Measurements from ENCODE around the gene POLR1A.
A peak's percentile ranks its signal among the peaks of the same experiment; 100 is the strongest.
"Not testable (repeated sequence)": the region's sequence is repeated elsewhere in the genome, so short reads cannot be mapped to it uniquely, and the experiment has no call there.

The POLR1A gene

GRCh38 chr2:85998071-85998991 is 107.4 kb downstream of the POLR1A start:
- DNase-seq (ENCODE audit: low read depth): peak; percentile 13

DNA sequence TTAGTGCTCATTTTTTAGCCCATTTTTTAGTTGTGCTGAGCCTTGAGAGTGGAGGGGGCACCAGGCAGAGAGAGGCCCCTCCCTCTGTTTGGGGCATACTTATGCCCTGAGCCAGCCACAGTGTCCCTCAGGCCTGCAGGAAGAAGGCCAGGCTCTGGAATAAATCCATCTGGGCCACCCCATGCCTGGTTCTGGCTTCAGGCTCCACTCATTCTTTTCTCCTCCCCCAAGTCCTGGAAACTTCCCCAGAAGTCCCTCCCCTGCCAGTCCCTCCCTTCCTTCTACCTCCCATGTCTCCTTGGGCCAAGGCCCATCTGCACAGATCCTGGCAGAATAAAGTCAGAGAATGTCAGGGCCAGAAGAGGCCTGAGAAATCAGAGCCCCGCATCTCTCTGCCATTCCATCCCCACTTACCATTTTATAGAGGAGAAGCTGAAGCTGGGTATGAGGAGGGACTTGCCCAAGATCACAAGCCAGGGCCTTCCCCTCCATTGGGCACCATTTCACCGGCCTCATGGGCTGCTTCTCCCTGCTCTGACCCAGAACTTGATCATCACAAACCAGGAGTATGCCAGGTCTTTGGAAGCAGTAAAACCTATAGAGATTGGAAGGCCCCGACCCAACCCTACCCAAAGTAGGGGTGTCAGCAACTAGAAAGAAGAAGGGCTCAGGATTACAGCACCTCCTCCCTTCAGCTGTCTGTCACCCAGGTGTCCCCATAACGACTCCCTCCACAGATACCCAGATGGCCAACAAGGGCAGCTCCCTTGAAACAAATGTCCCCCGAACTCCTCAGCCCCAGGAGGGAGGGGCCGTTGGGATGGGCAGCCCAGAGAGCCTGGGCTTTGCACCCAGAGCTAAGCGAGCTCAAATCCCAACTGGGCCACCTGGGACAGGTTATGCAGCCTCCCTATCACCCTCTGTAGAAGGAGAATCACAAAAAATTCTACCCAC is 108.4 kb downstream of the POLR1A start:
- no peak for DNase-seq (ENCODE audit: low read depth)

GRCh38 chr2:85996591-85996990 is 109.1 kb downstream of the POLR1A start:
- DNase-seq (ENCODE audit: low read depth): no peak

DNA sequence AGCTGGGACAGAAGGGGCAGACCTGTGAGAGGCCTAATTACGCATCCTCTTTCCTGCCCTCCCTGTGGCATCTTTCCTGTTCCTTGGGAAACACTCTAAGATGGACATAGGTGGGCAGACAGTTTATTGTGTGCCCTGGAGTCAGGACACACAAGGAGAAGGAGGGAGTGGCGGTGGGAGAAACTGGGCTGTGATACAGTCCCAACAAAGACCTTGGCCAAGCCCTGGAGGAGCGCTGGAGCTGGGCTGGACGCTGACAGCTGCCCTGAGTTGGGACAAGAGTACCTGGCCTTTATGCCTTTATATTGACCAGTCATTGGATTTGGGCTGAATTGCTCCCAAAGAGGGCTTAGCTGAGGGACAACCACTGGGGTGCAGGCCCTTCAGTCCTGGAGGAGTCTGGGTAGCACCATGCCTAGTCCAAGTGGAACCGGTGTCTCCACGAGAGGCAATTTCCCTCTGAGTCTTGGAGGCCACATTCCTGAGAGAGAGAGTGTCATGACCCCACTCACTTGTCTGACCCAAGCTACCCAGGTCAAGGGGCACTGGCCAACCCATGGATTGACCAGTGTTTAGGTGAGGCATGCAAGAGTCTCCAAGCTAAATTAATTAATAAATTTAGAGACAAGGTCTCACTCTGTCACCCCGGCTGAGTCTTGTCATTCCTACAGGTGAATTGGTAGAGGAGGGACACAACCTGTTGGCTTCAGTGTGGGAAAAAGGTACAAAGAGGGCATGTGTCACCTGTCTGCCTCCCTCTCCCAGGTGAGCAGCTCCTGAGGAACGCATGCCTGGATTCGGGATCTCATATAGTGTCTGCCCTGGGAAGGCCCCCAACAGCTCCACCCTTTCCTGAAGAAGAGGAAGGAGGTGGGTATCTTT is 109.8 kb downstream of the POLR1A start:
- no peak for DNase-seq (ENCODE audit: low read depth)

- DNase-seq (ENCODE audit: low read depth): no peak
Measured at GRCh38 chr2:85994897-85995647, 110.6 kb downstream of the POLR1A start.

GRCh38 chr2:85994421-85994777 is 111.3 kb downstream of the POLR1A start:
- no peak for DNase-seq (ENCODE audit: low read depth)

- no peak for DNase-seq (ENCODE audit: low read depth)
Measured at GRCh38 chr2:85992611-85993010, 113.1 kb downstream of the POLR1A start.

- DNase-seq (ENCODE audit: low read depth): not testable (repeated sequence)
Measured at GRCh38 chr2:85992053-85992452, 113.6 kb downstream of the POLR1A start.

- no peak for DNase-seq (ENCODE audit: low read depth)
Measured at GRCh38 chr2:85990084-85990483, 115.6 kb downstream of the POLR1A start.

GRCh38 chr2:85989288-85989865 is 116.3 kb downstream of the POLR1A start:
- DNase-seq (ENCODE audit: low read depth): no peak

DNA sequence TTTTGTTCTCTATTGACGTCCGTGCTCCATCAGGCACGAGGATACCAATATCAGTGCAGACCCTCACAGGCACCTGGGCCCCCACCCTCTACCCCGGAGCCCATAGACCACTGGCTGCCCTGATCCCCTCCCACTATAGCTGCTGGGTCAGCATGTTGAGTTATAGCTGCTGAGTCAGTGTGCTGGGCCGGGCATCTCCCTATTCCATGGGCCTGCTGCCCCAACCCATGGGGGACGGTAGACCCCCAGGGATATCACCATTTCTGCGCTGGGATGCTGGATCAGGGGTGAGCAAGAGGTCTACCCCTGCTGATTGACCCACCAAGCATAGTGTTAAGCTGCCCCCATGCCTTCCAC is 116.8 kb downstream of the POLR1A start:
- DNase-seq (ENCODE audit: low read depth): no peak

DNA sequence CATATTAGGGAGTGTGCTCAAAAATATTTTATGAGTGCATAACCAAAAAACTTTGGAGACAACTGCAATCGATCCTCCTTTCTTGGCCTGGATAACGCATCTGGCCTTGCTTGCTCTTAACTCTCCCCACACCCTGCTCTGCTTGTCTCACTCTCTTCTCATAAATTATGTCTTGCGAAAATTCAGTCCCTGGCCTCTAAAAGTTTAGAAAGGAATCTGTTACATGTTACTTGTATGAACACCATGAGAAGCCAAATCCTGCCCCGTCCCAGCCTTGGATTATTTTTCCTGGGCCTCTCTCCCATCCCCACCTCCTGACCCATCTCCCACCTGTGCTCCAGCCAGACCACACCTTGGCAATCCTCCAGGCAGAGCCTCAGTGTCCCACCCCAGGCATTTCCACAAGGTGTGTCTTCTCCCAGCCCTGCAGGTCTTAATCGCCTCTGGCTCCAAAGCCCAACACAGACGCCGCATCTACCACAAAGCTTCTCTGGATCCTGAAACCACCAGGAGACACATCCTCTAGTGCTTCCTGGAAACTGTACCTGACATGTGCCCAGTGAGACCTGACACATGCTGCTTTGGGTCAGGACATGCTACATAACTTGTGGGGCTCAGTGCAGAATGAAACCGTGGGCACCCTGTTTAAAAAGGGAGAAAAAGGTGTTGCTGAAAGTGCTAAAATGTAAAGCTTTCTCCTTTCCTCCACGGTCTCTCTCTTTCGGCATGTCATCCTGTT is 117.3 kb downstream of the POLR1A start:
- no peak for DNase-seq (ENCODE audit: low read depth)

- no peak for DNase-seq (ENCODE audit: low read depth)
Measured at GRCh38 chr2:85987266-85988174, 118.2 kb downstream of the POLR1A start.

DNA sequence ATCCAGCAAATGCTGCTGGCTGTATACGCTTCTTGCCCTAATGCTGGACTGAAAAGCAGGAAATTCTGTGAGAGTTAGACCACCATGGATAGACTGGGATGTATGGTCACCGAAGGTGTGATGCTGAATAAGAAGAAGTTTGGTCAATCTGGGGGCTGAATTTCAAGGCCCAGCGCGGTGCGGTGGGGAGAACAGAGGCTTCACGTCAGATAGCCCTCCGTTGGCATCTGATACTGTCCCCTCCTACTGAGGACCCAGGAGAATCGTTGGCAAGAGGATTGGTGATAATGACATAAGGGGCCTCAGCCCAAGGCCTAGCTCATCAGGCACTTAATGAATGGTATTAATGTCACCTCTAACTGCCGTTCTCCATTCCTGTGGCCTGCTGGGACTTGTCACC is 119.6 kb downstream of the POLR1A start:
- DNase-seq (ENCODE audit: low read depth): no peak

DNA sequence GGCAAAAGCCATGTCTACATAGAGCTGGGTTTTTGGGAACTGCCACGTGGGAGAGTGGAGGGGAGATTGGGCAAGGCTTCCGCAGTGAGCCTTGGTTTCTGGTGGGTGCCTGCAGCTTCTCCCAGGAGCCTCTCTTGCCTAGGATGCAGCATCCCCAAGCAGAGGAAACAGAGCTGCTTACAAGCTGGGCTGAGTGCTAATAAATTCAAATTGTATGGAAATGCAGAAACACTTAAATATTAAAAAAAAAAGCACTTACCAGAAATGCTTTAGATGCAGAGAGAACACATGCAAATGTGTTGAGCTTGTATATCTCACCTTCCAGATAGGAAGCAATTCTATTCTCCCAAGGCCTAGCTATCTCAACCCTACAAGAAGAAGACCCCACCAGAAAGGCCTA is 120.9 kb downstream of the POLR1A start:
- DNase-seq (ENCODE audit: low read depth): no peak

GRCh38 chr2:85983766-85984165 is 121.9 kb downstream of the POLR1A start:
- DNase-seq (ENCODE audit: low read depth): no peak

DNA sequence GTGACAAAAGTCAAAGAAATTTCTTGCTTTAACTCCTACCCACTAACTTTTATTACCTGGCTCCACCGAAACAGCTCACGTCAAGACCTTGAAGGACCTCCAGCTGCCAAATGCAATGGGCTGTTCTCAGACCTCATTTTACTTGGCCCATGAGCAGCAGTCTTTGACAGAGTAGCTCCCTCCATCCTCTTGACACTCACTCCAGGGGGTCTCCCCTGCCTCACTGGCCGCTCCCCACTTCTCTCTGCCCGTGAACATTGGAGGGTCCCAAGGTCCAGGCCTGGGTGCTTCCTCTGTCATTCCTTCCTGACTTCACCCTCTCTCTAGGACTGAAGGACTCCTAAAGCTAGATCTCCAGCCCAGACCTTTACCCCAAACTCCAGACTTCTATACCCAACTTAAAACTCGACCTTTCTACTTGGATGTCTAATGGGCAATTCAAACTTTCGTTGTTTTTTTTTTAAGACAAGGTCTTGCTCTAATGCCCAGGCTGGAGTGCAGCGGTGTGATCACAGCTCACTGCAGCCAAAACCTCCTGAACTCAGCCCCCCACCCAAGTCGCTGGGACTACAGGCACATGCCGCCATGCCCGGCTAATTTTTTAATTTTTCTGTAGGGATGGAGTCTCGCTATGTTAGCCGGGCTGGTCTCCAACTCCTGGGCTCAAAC is 124.0 kb downstream of the POLR1A start:
- no peak for DNase-seq (ENCODE audit: low read depth)

Measured in ELR (cell line).